22Rv1 (cell line): ENCODE data around the gene SULT1A3.
"Not testable (repeated sequence)": the region's sequence is repeated elsewhere in the genome, so short reads cannot be mapped to it uniquely, and the experiment has no call there.

Source experiments
- H3K27ac ChIP-seq: fragments of 450-650 bp; 2 replicates; pipeline ENCODE4 v1.5.1; 2017

Gene SULT1A3

GRCh38 chr16:30199608-30200343 lies 721 bp downstream of the SULT1A3 start:
- H3K27ac ChIP-seq, result not testable (repeated sequence)

GRCh38 chr16:30205541-30206236 lies 6.6 kb downstream of the SULT1A3 start:
- H3K27ac ChIP-seq, result not testable (repeated sequence)

GRCh38 chr16:30206252-30206651 lies 7.2 kb downstream of the SULT1A3 start:
- H3K27ac ChIP-seq, result not testable (repeated sequence)

GRCh38 chr16:30207063-30207704 lies 8.1 kb downstream of the SULT1A3 start:
- H3K27ac ChIP-seq, result not testable (repeated sequence)

- not testable (repeated sequence) for H3K27ac ChIP-seq
These were observed 10.0 kb downstream of the SULT1A3 start for GRCh38 chr16:30209032-30209431.

GRCh38 chr16:30211414-30211813 lies 12.4 kb downstream of the SULT1A3 start:
- H3K27ac ChIP-seq, result not testable (repeated sequence)

- not testable (repeated sequence) for H3K27ac ChIP-seq
These were observed 18.0 kb downstream of the SULT1A3 start for GRCh38 chr16:30217082-30217481.

GRCh38 chr16:30248379-30248778 lies 49.3 kb downstream of the SULT1A3 start, which contains the start of gene NPIPB13:
NPIPB13 (minus strand) TSS chr16:30248479; CDS start chr16:30245573, 2,906 bp downstream.
- not testable (repeated sequence) for H3K27ac ChIP-seq
